ENCODE measurements around the gene SPRYD4. TPM values are rescaled to one million over a fixed set of nuclear protein-coding genes. Genes with fewer than 3 reads are reported as not detected.

Gene SPRYD4
- total RNA-seq, 1 experiment from 2014 or later = 4.2 TPM

GRCh38 chr12:56484566-56484965 is 16.2 kb downstream of the SPRYD4 start:
- ChIA-PET CTCF (no interaction called here), POLR2A (no interaction called here)
- Mint-ChIP-seq H3K36me3 (no peaks in the 10 kb centered on the region; the same call in 1 of the 2 replicates), H3K4me3 (no peak overlapping the region), H3K27ac (no peak overlapping the region), H3K9me3 (peaks cover 11% of the 10 kb centered on the region), H3K27me3 (ENCODE audit: low read depth) (peaks cover 41% of the 10 kb centered on the region), H3K4me1 (peaks cover 16% of the 10 kb centered on the region)
- no peak for TF ChIP-seq MLX (CRISPR knock-in tag; IDR thresholded peaks at IDR 0.05)
- no peak for TF ChIP-seq E2F4 (CRISPR knock-in tag; IDR thresholded peaks at IDR 0.05; ENCODE audit: borderline replicate concordance, low read depth)
- no peak for TF ChIP-seq JAZF1 (CRISPR knock-in tag; IDR thresholded peaks at IDR 0.05)
- no peak for TF ChIP-seq MXD4 (CRISPR knock-in tag; IDR thresholded peaks at IDR 0.05; ENCODE audit: borderline replicate concordance)
- TF ChIP-seq ZNF138 (CRISPR knock-in tag; conservative IDR thresholded peaks at IDR 0.05) = no peak
- no peak for TF ChIP-seq NFE2L1 (CRISPR knock-in tag; IDR thresholded peaks at IDR 0.05)
- TF ChIP-seq ZNF121 (CRISPR knock-in tag; IDR thresholded peaks at IDR 0.05) = no peak
- TF ChIP-seq, protein P1, sequence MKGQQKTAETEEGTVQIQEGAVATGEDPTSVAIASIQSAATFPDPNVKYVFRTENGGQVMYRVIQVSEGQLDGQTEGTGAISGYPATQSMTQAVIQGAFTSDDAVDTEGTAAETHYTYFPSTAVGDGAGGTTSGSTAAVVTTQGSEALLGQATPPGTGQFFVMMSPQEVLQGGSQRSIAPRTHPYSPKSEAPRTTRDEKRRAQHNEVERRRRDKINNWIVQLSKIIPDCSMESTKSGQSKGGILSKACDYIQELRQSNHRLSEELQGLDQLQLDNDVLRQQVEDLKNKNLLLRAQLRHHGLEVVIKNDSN (CRISPR knock-in tag; IDR thresholded peaks at IDR 0.05) = no peak
- no peak for TF ChIP-seq PRDM15 (CRISPR knock-in tag; IDR thresholded peaks at IDR 0.05)
- no peak for TF ChIP-seq ZNF317 (CRISPR knock-in tag; IDR thresholded peaks at IDR 0.05; ENCODE audit: borderline replicate concordance, low read depth)
- TF ChIP-seq ATF2 (CRISPR knock-in tag; IDR thresholded peaks at IDR 0.05; ENCODE audit: borderline replicate concordance, low read depth) = no peak
- no peak for TF ChIP-seq AFF4 (CRISPR knock-in tag; IDR thresholded peaks at IDR 0.05; ENCODE audit: borderline replicate concordance)
- no peak for TF ChIP-seq ZNF512 (CRISPR knock-in tag; IDR thresholded peaks at IDR 0.05; ENCODE audit: borderline replicate concordance)
- TF ChIP-seq JUN (CRISPR knock-in tag; IDR thresholded peaks at IDR 0.05) = no peak
- no peak for ATAC-seq
- DNase-seq (ENCODE audit: low spot score) = no peak
